Stimulated activated CD4-positive, alpha-beta T cell treated with anti-CD3 and anti-CD28 coated beads, Interleukin-12 subunit alpha, Interleukin-12 subunit beta, amount 100 ng/mL, for 4 hours (primary cell): ENCODE results near the gene FBXO9.

Source experiments
- DNase-seq: peaks from one replicate; pipeline ENCODE4 v3.0.0-alpha.2; 2020

The FBXO9 gene

GRCh38 chr6:53139841-53140413 lies 74.7 kb downstream of the FBXO9 start:
- DNase-seq = no peak

GRCh38 chr6:53142810-53143209 lies 77.6 kb downstream of the FBXO9 start:
- no peak for DNase-seq

GRCh38 chr6:53143710-53144109 lies 78.5 kb downstream of the FBXO9 start:
- no peak for DNase-seq

GRCh38 chr6:53144802-53145201 lies 79.6 kb downstream of the FBXO9 start:
- no peak for DNase-seq

- no peak for DNase-seq
Measured at GRCh38 chr6:53148684-53149083, 83.5 kb downstream of the FBXO9 start, which contains the start of gene GCM1. Gene GCM1, minus strand, starts transcription at chr6:53148841. Its CDS starts 3,209 bp downstream, at chr6:53145632.
